ENCODE measurements around the gene HRH3. TPM values are rescaled to one million over a fixed set of nuclear protein-coding genes. Genes with fewer than 3 reads are reported as not detected.

The HRH3 gene
- total RNA-seq, 6 donors from 2014 or later, result not detected

DNA sequence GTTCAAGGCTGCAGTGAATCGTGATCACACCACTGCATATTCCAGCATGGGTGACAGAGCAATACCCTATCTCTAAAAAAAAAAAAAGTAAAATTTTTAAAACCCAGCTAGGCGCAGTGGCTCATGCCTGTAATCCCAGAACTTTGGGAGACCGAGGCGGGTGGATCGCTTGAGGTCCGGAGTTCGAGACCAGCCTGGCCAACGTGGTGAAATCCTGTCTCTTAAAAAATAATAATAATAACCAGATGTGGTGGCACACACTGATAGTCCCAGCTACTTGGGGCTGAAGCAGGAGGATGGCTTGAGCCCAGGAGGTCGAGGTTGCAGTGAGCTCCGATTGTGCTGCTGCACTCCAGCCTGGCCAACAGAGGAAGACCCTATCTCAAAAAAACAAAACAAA, 23.8 kb downstream of the HRH3 start:
- Histone ChIP-seq H3K27me3 (no peaks in the 10 kb centered on the region), H3K4me3 (no peak overlapping the region), H3K36me3 (peaks cover 22 to 82% (median 51%) of the 10 kb centered on the region in 4 donors), H3K4me1 (no peaks in the 10 kb centered on the region), H3K27ac (no peak overlapping the region), H3K9me3 (no peaks in the 10 kb centered on the region)
- no peak for ATAC-seq (ENCODE audit: low FRiP score in 2 of 2)
- TF ChIP-seq POLR2AphosphoS5 (IDR thresholded peaks at IDR 0.05) (no peak), POLR2A (IDR thresholded peaks at IDR 0.05) (no peak), EP300 (IDR thresholded peaks at IDR 0.05) (no peak), CTCF (IDR thresholded peaks at IDR 0.05) (no peak)
- DNase-seq, result no peak
- 96 to 97% methylated on average over 10 of the region's 10 CpGs for WGBS, 2 donors

GRCh38 chr20:62195736-62196135, 24.3 kb downstream of the HRH3 start:
- no peak overlapping the region for H3K27ac ChIP-seq
- 95 to 97% methylated on average over 10 of the region's 10 CpGs for WGBS, 2 donors
- TF ChIP-seq CTCF (IDR thresholded peaks at IDR 0.05) (no peak), POLR2A (IDR thresholded peaks at IDR 0.05) (no peak), POLR2AphosphoS5 (IDR thresholded peaks at IDR 0.05) (no peak), EP300 (IDR thresholded peaks at IDR 0.05) (no peak)
- no peaks in the 10 kb centered on the region for H3K4me1 ChIP-seq
- no peaks in the 10 kb centered on the region for H3K9me3 ChIP-seq
- H3K27me3 ChIP-seq, result no peaks in the 10 kb centered on the region
- H3K36me3 ChIP-seq, result peaks cover 16 to 81% (median 48%) of the 10 kb centered on the region in 4 donors
- H3K4me3 ChIP-seq, result no peak overlapping the region
- DNase-seq (peak in 1 of 2 donors; percentile 46), ATAC-seq (ENCODE audit: low FRiP score in 2 of 2) (no peak)

DNA sequence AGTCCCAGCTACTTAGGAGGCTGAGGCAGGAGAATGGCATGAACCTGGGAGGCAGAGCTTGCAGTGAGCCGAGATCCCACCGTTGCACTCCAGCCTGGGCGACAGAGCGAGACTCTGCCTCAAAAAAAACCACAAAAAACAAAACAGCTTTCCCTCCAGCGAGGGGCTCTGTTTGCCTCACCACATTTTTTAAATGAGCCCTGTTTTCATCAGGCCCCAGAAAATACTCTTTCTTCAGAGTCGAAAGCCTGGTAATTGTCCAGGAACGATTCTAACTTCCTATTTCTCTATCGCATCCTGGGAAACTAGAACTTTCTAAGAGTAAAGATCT, 25.0 kb downstream of the HRH3 start:
- 75 to 90% methylated on average over 8 of the region's 8 CpGs for WGBS, 2 donors
- DNase-seq (no peak), ATAC-seq (ENCODE audit: low FRiP score in 2 of 2) (no peak)
- Histone ChIP-seq H3K4me1 (no peaks in the 10 kb centered on the region), H3K9me3 (no peaks in the 10 kb centered on the region), H3K4me3 (no peak overlapping the region), H3K36me3 (peaks cover 12 to 80% (median 43%) of the 10 kb centered on the region in 4 donors), H3K27me3 (no peaks in the 10 kb centered on the region), H3K27ac (no peak overlapping the region)
- TF ChIP-seq CTCF (IDR thresholded peaks at IDR 0.05), result no peak
- TF ChIP-seq POLR2AphosphoS5 (IDR thresholded peaks at IDR 0.05), result no peak
- TF ChIP-seq EP300 (IDR thresholded peaks at IDR 0.05), result no peak
- no peak for TF ChIP-seq POLR2A (IDR thresholded peaks at IDR 0.05)

GRCh38 chr20:62193079-62194025, 26.7 kb downstream of the HRH3 start:
- H3K27me3 ChIP-seq, result no peaks in the 10 kb centered on the region
- H3K4me3 ChIP-seq, result no peak overlapping the region
- TF ChIP-seq CTCF (IDR thresholded peaks at IDR 0.05) (no peak), EP300 (IDR thresholded peaks at IDR 0.05) (no peak), POLR2AphosphoS5 (IDR thresholded peaks at IDR 0.05) (no peak), POLR2A (IDR thresholded peaks at IDR 0.05) (no peak)
- H3K36me3 ChIP-seq, result peaks cover 3 to 73% (median 32%) of the 10 kb centered on the region in 4 donors
- no peak for DNase-seq
- no peaks in the 10 kb centered on the region for H3K4me1 ChIP-seq
- no peaks in the 10 kb centered on the region for H3K9me3 ChIP-seq
- no peak overlapping the region for H3K27ac ChIP-seq
- ATAC-seq (ENCODE audit: low FRiP score in 2 of 2), result no peak
- 94 to 95% methylated on average over 21 to 29 of the region's 29 CpGs for WGBS, 2 donors
